ENCODE results near the gene AMER2.

GRCh38 chr13:25213715-25214114 lies 41.6 kb upstream of the AMER2 start:
- TF ChIP-seq CTCF (conservative IDR thresholded peaks at IDR 0.05) (no peak), ZFX (IDR thresholded peaks at IDR 0.05) (no peak)

All from C4-2B (cell line).